Mesenchymal stem cell (in vitro differentiated cells and primary cell): ENCODE results near the gene CCDC89.

ENCODE experiments used
- DNase-seq: peaks from one replicate; pipeline ENCODE4 v3.0.0-alpha.2; 2013
- H2AFZ ChIP-seq: one replicate; pipeline ENCODE4 v1.6.1; 2013; ENCODE audit warnings: low read depth, mild to moderate bottlenecking, control low read depth, inconsistent platforms, low read length, moderate library complexity
- H2AK5ac ChIP-seq: 2 replicates; pipeline ENCODE4 v1.6.1; 2013; ENCODE audit warnings: low read length, moderate library complexity, mild to moderate bottlenecking, inconsistent platforms; ENCODE audit not compliant: severe bottlenecking
- H2BK120ac ChIP-seq: one replicate; pipeline ENCODE4 v1.6.1; 2013; ENCODE audit warnings: low read depth, mild to moderate bottlenecking, inconsistent platforms, low read length, moderate library complexity
- H2BK12ac ChIP-seq, 2 experiments: one replicate each; pipeline ENCODE4 v1.6.1; 2013; ENCODE audit warnings: inconsistent platforms in 2 of 2, low read length in 2 of 2, mild to moderate bottlenecking in 2 of 2, moderate library complexity in 2 of 2, control low read depth in 1 of 2
- H2BK15ac ChIP-seq: one replicate; pipeline ENCODE4 v1.6.1; 2013; ENCODE audit warnings: mild to moderate bottlenecking, low read depth, inconsistent platforms; ENCODE audit not compliant: poor library complexity, severe bottlenecking
- H2BK5ac ChIP-seq: 2 replicates; pipeline ENCODE4 v1.6.1; 2013; ENCODE audit warnings: low read depth, mild to moderate bottlenecking, low read length, control low read depth, inconsistent platforms; ENCODE audit not compliant: poor library complexity, severe bottlenecking
- H3K14ac ChIP-seq, 2 experiments: one replicate each; pipeline ENCODE4 v1.6.1; 2013; ENCODE audit warnings: inconsistent platforms in 2 of 2, low read length in 2 of 2, control low read depth in 1 of 2, mild to moderate bottlenecking in 1 of 2, moderate library complexity in 1 of 2
- H3K18ac ChIP-seq, 2 experiments: one replicate each; pipeline ENCODE4 v1.6.1; 2013; ENCODE audit warnings: inconsistent platforms in 2 of 2, low read length in 2 of 2, control low read depth in 1 of 2, low read depth in 1 of 2, mild to moderate bottlenecking in 1 of 2
- H3K23ac ChIP-seq, 2 experiments: one replicate each; pipeline ENCODE4 v1.6.1; 2013; ENCODE audit warnings: inconsistent platforms in 2 of 2, low read length in 2 of 2, mild to moderate bottlenecking in 2 of 2, moderate library complexity in 2 of 2, control low read depth in 1 of 2
- H3K27ac ChIP-seq: 2 replicates; pipeline ENCODE4 v1.5.1; 2013; ENCODE audit warnings: mild to moderate bottlenecking, moderate library complexity, low read length, control low read depth, inconsistent platforms; ENCODE audit not compliant: poor library complexity, severe bottlenecking
- H3K27me3 ChIP-seq, 2 experiments: 2 replicates each; pipeline versions ENCODE4 v1.6.1 to v1.7.0; 2013; ENCODE audit warnings: low read length in 2 of 2, mild to moderate bottlenecking in 2 of 2, moderate library complexity in 2 of 2, control low read depth in 1 of 2, inconsistent platforms in 1 of 2; ENCODE audit not compliant: control insufficient read depth in 1 of 2, insufficient read depth in 1 of 2
- H3K36me3 ChIP-seq, 2 experiments: 2 replicates each; pipeline versions ENCODE4 v1.6.1 to v1.7.0; 2013; ENCODE audit warnings: low read length in 2 of 2, control low read depth in 1 of 2, inconsistent platforms in 1 of 2, low read depth in 1 of 2, mild to moderate bottlenecking in 1 of 2; ENCODE audit not compliant: insufficient read depth in 2 of 2, control insufficient read depth in 1 of 2
- H3K4ac ChIP-seq, 2 experiments: one replicate each; pipeline ENCODE4 v1.6.1; 2013; ENCODE audit warnings: inconsistent platforms in 2 of 2, low read length in 2 of 2, mild to moderate bottlenecking in 2 of 2, moderate library complexity in 2 of 2, control low read depth in 1 of 2, low read depth in 1 of 2
- H3K4me1 ChIP-seq: 2 replicates; pipeline ENCODE4 v1.6.1; 2013; ENCODE audit warnings: low read depth, low read length, control low read depth; ENCODE audit not compliant: control insufficient read depth, insufficient read depth
- H3K4me2 ChIP-seq: 2 replicates; pipeline ENCODE4 v1.6.1; 2013; ENCODE audit warnings: low read length, mild to moderate bottlenecking, inconsistent platforms; ENCODE audit not compliant: poor library complexity, severe bottlenecking
- H3K4me3 ChIP-seq, 2 experiments: 2 replicates each; pipeline versions ENCODE4 v1.5.1 to v1.7.0; 2013; ENCODE audit warnings: low read length in 2 of 2, mild to moderate bottlenecking in 2 of 2, control low read depth in 1 of 2, low read depth in 1 of 2; ENCODE audit not compliant: insufficient read depth in 1 of 2
- H3K79me1 ChIP-seq: replicated peaks from 2 replicates; pipeline ENCODE4 v1.6.1; 2013; ENCODE audit warnings: mild to moderate bottlenecking, control low read depth, low read length, inconsistent platforms; ENCODE audit not compliant: poor library complexity, severe bottlenecking
- H3K9ac ChIP-seq: 2 replicates; pipeline ENCODE4 v1.7.0; 2013; ENCODE audit warnings: mild to moderate bottlenecking, low read length, moderate library complexity
- H3K9me3 ChIP-seq: 2 replicates; pipeline ENCODE4 v1.7.0; 2013; ENCODE audit warnings: mild to moderate bottlenecking, low read length; ENCODE audit not compliant: control insufficient read depth
- H4K8ac ChIP-seq: one replicate; pipeline ENCODE4 v1.6.1; 2013; ENCODE audit warnings: inconsistent platforms, mild to moderate bottlenecking, low read length, moderate library complexity
- H4K91ac ChIP-seq: one replicate; pipeline ENCODE4 v1.6.1; 2013; ENCODE audit warnings: mild to moderate bottlenecking, low read length, inconsistent platforms
- WGBS: methylation state at CpG from one replicate; pipeline ENCODE4 v1.1.7; 2013; ENCODE audit warnings: mixed read lengths; 5-methylcytosine and 5-hydroxymethylcytosine counted together

Gene CCDC89

GRCh38 chr11:85698195-85698594 is 12.2 kb upstream of the CCDC89 start:
- 100% methylated on average over 1 of the region's 1 CpG for WGBS

GRCh38 chr11:85697747-85698146 is 11.8 kb upstream of the CCDC89 start:
- Histone ChIP-seq H2AFZ (no peak overlapping the region), H3K9ac (no peak overlapping the region), H2BK12ac (no peak overlapping the region), H3K4ac (no peak overlapping the region), H2AK5ac (no peak overlapping the region), H3K4me1 (no peaks in the 10 kb centered on the region), H3K23ac (no peak overlapping the region), H3K9me3 (no peaks in the 10 kb centered on the region), H2BK15ac (no peak overlapping the region), H3K27ac (no peak overlapping the region), H3K18ac (no peak overlapping the region), H3K4me2 (no peak overlapping the region), H3K27me3 (no peaks in the 10 kb centered on the region), H4K91ac (no peak overlapping the region), H3K14ac (no peak overlapping the region), H3K79me1 (no peaks in the 10 kb centered on the region), H2BK120ac (no peak overlapping the region), H3K4me3 (no peak overlapping the region), H2BK5ac (no peak overlapping the region), H3K36me3 (peaks cover 3 to 57% of the 10 kb centered on the region in 2 experiments), H4K8ac (no peak overlapping the region)
- no CpG with 5 or more reads among the region's 2 CpGs for WGBS
- DNase-seq = no peak

More at GRCh38 chr11:85698195-85698594, 12.2 kb upstream of the CCDC89 start:
- Histone ChIP-seq H3K4me3 (no peak overlapping the region), H4K8ac (no peak overlapping the region), H2BK5ac (no peak overlapping the region), H2AK5ac (no peak overlapping the region), H3K18ac (no peak overlapping the region), H2BK15ac (no peak overlapping the region), H3K4me1 (no peaks in the 10 kb centered on the region), H3K27ac (no peak overlapping the region), H3K9me3 (no peaks in the 10 kb centered on the region), H3K14ac (no peak overlapping the region), H3K79me1 (no peaks in the 10 kb centered on the region), H3K4me2 (no peak overlapping the region), H2BK12ac (no peak overlapping the region), H2AFZ (no peak overlapping the region), H3K36me3 (peaks cover 3 to 53% of the 10 kb centered on the region in 2 experiments), H3K9ac (no peak overlapping the region), H3K23ac (no peak overlapping the region), H4K91ac (no peak overlapping the region), H3K4ac (no peak overlapping the region), H3K27me3 (no peaks in the 10 kb centered on the region), H2BK120ac (no peak overlapping the region)
- DNase-seq = no peak

GRCh38 chr11:85695546-85695945 is 9.6 kb upstream of the CCDC89 start:
- Histone ChIP-seq H3K18ac (no peak overlapping the region), H3K4me2 (no peak overlapping the region), H3K23ac (no peak overlapping the region), H2BK120ac (no peak overlapping the region), H3K27me3 (no peaks in the 10 kb centered on the region), H2AK5ac (no peak overlapping the region), H4K91ac (no peak overlapping the region), H2BK15ac (no peak overlapping the region), H3K27ac (no peak overlapping the region), H3K36me3 (peaks cover 0 to 61% of the 10 kb centered on the region in 2 experiments), H2BK5ac (no peak overlapping the region), H4K8ac (no peak overlapping the region), H2AFZ (no peak overlapping the region), H2BK12ac (no peak overlapping the region), H3K9ac (no peak overlapping the region), H3K4me3 (no peak overlapping the region), H3K4me1 (no peaks in the 10 kb centered on the region), H3K4ac (no peak overlapping the region), H3K79me1 (no peaks in the 10 kb centered on the region), H3K14ac (no peak overlapping the region), H3K9me3 (no peaks in the 10 kb centered on the region)
- no peak for DNase-seq

GRCh38 chr11:85694385-85694980 is 8.5 kb upstream of the CCDC89 start:
- Histone ChIP-seq H3K4me2 (no peak overlapping the region), H3K4me1 (no peaks in the 10 kb centered on the region), H3K14ac (no peak overlapping the region), H2AK5ac (no peak overlapping the region), H3K18ac (no peak overlapping the region), H3K4ac (no peak overlapping the region), H3K23ac (no peak overlapping the region), H3K27ac (peak overlapping the region; percentile 26), H2AFZ (no peak overlapping the region), H3K36me3 (peaks cover 0 to 61% of the 10 kb centered on the region in 2 experiments), H3K9me3 (no peaks in the 10 kb centered on the region), H3K9ac (peak overlapping the region; percentile 42), H3K4me3 (no peak overlapping the region), H3K27me3 (no peaks in the 10 kb centered on the region), H2BK120ac (no peak overlapping the region), H4K91ac (no peak overlapping the region), H3K79me1 (no peaks in the 10 kb centered on the region), H2BK12ac (no peak overlapping the region), H4K8ac (no peak overlapping the region), H2BK5ac (no peak overlapping the region), H2BK15ac (no peak overlapping the region)
- DNase-seq = peak; percentile 47
- WGBS = 100% methylated on average over 1 of the region's 1 CpG
